Left ventricle myocardium inferior (tissue), 1 donor: ENCODE measurements around the gene TMEM183A. TPM values are rescaled to one million over a fixed set of nuclear protein-coding genes. Genes with fewer than 3 reads are reported as not detected.

ENCODE experiments used
- DNase-seq: peaks from one replicate; pipeline ENCODE4 v3.0.0-alpha.2; 2020
- H3K27ac ChIP-seq: fragments of 200-600 bp; replicated peaks from 2 replicates; pipeline ENCODE4 v1.8.0; 2021
- H3K27me3 ChIP-seq: fragments of 200-600 bp; 2 replicates; pipeline ENCODE4 v1.8.0; 2021; ENCODE audit warnings: low read depth
- H3K36me3 ChIP-seq: fragments of 200-600 bp; 2 replicates; pipeline ENCODE4 v1.8.0; 2021
- H3K4me1 ChIP-seq: fragments of 200-600 bp; 2 replicates; pipeline ENCODE4 v1.8.0; 2021
- H3K4me3 ChIP-seq: fragments of 200-600 bp; 2 replicates; pipeline ENCODE4 v1.8.0; 2021; ENCODE audit warnings: mild to moderate bottlenecking, moderate library complexity
- H3K9me3 ChIP-seq: fragments of 200-600 bp; replicated peaks from 2 replicates; pipeline ENCODE4 v1.8.0; 2021
- intact Hi-C: fragments of 100-400 bp; cut with micrococcal nuclease; formaldehyde crosslinking; loops from one replicate; pipeline ENCODE4 v1.11.0; 2022
- total RNA-seq: library from RNA; stranded (reverse); fragmentation: NEBNext Ultra II Directional; extraction: Animal tissue kit (Norgen Biotek cat#: 25700); gene quantifications from one replicate; pipeline ENCODE4 v1.2.1, GENCODE V29; 2021
- TF ChIP-seq, protein P1 (sequence below): fragments of 200-600 bp; IDR thresholded peaks from 2 replicates; pipeline ENCODE4 v1.8.0; 2021; ENCODE audit warnings: antibody characterized with exemption, mild to moderate bottlenecking, borderline replicate concordance
- donor health status: DM: no; HTN: yes; CAD: no; lungs with severe emphysema.

TMEM183A gene
- total RNA-seq, 1 donor from 2014 or later = 21.8 TPM

DNA sequence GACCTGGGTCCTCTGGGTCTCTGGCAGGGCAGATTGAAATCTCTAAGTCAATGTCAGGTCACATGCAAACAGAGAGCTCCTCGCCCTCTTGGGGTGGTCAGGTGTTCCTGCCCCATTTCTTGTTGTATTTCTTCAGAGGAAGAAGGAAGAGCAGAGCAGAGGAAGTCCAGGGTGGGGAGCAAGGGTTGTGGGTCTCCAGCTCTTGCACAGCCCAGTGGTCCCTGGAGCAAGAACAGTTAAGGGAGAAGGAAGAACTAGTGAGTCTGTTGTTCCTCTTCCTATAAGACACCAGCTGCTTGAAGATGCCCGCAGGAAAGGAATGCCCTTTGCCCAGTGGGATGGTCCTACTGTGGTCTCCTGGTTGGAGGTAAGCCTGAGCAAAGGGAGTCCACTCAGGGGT, 52.3 kb downstream of the TMEM183A start:
- TF ChIP-seq, protein P1, sequence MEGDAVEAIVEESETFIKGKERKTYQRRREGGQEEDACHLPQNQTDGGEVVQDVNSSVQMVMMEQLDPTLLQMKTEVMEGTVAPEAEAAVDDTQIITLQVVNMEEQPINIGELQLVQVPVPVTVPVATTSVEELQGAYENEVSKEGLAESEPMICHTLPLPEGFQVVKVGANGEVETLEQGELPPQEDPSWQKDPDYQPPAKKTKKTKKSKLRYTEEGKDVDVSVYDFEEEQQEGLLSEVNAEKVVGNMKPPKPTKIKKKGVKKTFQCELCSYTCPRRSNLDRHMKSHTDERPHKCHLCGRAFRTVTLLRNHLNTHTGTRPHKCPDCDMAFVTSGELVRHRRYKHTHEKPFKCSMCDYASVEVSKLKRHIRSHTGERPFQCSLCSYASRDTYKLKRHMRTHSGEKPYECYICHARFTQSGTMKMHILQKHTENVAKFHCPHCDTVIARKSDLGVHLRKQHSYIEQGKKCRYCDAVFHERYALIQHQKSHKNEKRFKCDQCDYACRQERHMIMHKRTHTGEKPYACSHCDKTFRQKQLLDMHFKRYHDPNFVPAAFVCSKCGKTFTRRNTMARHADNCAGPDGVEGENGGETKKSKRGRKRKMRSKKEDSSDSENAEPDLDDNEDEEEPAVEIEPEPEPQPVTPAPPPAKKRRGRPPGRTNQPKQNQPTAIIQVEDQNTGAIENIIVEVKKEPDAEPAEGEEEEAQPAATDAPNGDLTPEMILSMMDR = no peak
- DNase-seq = no peak
- Histone ChIP-seq H3K27ac (no peak overlapping the region), H3K4me3 (no peak overlapping the region), H3K27me3 (no peaks in the 10 kb centered on the region), H3K36me3 (peaks cover 8% of the 10 kb centered on the region), H3K4me1 (peaks cover 13% of the 10 kb centered on the region), H3K9me3 (no peaks in the 10 kb centered on the region)
- intact Hi-C loops = no loop called here

DNA sequence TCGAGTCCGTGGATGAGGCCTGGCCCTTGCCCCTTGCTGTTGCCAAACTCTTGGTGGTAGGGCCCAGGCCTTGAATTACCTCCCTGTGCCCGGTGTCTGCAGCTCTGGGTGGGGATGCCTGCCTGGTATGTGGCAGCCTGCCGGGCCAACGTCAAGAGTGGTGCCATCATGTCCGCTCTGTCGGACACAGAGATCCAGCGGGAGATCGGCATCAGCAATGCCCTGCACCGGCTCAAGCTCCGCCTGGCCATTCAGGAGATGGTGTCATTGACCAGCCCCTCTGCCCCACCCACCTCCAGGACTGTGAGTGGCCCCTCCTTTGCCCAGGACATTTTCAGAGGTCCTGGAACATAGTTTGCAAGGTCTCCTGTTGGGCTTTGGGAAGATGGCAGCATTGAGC, 52.9 kb downstream of the TMEM183A start:
- intact Hi-C loops = no loop called here
- Histone ChIP-seq H3K27ac (no peak overlapping the region), H3K4me3 (no peak overlapping the region), H3K9me3 (no peaks in the 10 kb centered on the region), H3K27me3 (no peaks in the 10 kb centered on the region), H3K36me3 (peaks cover 8% of the 10 kb centered on the region), H3K4me1 (peaks cover 13% of the 10 kb centered on the region)
- TF ChIP-seq, protein P1 = no peak
- DNase-seq = no peak

DNA sequence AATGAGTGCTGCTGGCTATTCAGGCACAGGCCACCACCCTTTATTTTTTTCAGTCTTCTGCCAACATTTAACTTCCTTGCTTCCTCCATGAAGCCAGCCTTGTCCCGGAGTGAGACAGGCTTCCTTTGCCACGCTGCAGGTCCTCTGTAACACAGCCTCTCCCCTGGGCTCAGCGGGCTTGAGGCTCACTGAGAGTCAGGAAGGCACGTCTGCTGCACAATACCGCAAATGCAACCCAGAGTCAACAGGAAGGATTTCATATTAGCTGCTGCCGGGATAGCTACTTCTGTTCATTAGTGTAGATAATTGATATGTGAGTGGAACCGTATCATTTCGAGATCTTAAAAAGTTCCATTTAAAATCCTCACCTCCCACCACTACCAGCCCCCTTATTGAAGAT, 56.1 kb downstream of the TMEM183A start:
- Histone ChIP-seq H3K9me3 (no peaks in the 10 kb centered on the region), H3K4me3 (no peak overlapping the region), H3K27me3 (no peaks in the 10 kb centered on the region), H3K36me3 (peaks cover 3% of the 10 kb centered on the region), H3K4me1 (peaks cover 7% of the 10 kb centered on the region), H3K27ac (no peak overlapping the region)
- TF ChIP-seq, protein P1 = no peak
- intact Hi-C loops = no loop called here
- no peak for DNase-seq

DNA sequence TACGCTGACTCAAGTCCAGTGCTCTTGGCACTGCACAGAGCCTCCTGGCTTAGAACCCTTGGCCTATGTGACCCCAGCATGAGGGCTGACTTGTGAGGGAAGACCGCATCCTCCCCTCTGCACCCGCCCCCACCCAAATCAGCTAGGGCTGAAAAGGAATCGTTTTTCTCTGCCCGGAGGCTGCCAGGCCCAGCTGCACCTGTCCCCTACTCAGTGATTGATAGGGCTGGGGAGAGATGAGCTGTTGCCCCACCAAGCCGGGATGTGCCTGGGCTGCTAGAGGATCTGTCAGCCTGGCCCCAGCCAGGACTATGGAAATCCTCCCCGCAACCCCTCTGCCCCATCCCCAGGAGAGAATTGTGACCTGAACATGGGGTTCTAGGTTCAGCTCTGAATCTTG, 58.0 kb downstream of the TMEM183A start:
- no peaks in the 10 kb centered on the region for H3K27me3 ChIP-seq
- no peak for DNase-seq
- intact Hi-C loops = no loop called here
- H3K9me3 ChIP-seq = no peaks in the 10 kb centered on the region
- peaks cover 26% of the 10 kb centered on the region for H3K4me1 ChIP-seq
- TF ChIP-seq, protein P1 = no peak
- no peak overlapping the region for H3K4me3 ChIP-seq
- no peak overlapping the region for H3K27ac ChIP-seq
- H3K36me3 ChIP-seq = peaks cover 3% of the 10 kb centered on the region

DNA sequence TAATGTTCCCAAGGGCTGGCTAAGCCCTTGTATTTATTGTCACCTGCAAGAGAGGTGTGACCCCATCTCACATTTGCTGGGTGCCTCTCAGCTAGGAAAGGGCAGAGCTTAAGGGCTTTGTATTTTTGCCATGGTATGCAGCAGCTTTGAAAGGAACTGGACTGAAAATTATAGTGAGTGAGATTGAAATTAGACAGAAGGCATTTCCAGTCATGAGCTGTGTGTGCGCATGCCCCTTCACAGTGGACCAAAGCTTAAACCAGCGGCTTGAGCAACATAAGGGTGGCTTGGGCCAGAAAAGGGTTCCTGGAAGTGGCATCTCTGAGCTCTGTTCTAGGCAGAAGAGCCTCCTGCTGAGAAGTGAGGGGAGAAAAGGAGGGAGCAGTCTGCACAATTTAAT, 58.8 kb downstream of the TMEM183A start:
- Histone ChIP-seq H3K4me1 (peaks cover 29% of the 10 kb centered on the region), H3K27ac (no peak overlapping the region), H3K36me3 (peaks cover 3% of the 10 kb centered on the region), H3K27me3 (no peaks in the 10 kb centered on the region), H3K9me3 (no peaks in the 10 kb centered on the region), H3K4me3 (no peak overlapping the region)
- intact Hi-C loops = no loop called here
- DNase-seq = no peak
- TF ChIP-seq, protein P1 = no peak

DNA sequence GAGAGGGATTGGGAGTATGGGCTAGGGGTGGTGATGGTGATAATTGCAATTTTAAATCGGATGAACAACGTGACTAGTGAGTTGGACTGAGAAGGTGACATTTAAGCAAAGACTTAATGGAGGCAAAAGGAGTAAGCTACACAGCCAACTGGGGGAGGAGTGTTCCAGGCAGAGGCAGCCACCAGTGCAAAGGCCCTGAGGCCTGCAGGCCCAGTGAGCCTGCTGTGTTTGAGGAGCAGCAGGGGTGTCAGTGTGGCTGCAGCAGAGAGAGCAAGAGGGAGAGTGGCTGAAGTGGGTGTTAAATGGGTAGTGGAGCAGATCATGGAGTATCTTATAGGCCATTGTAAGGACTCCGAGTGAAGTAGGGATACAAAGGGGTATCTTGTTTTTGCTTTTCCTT, 59.8 kb downstream of the TMEM183A start:
- Histone ChIP-seq H3K9me3 (no peaks in the 10 kb centered on the region), H3K4me1 (peaks cover 29% of the 10 kb centered on the region), H3K27me3 (no peaks in the 10 kb centered on the region), H3K27ac (no peak overlapping the region), H3K4me3 (no peak overlapping the region), H3K36me3 (peaks cover 9% of the 10 kb centered on the region)
- TF ChIP-seq, protein P1 = no peak
- DNase-seq = no peak
- intact Hi-C loops = no loop called here
